HEK293T (cell line): ENCODE results near the gene WWC1.

Source experiments
- BHLHE40 ChIP-seq: fragments of 450-650 bp; IDR thresholded peaks from 2 replicates; pipeline ENCODE4 v1.6.1; 2016; ENCODE audit warnings: mild to moderate bottlenecking, moderate library complexity, borderline replicate concordance
- ELF4 ChIP-seq: fragments of 450-650 bp; IDR thresholded peaks from 2 replicates; pipeline ENCODE4 v1.6.1; 2017; ENCODE audit warnings: antibody characterized with exemption
- SUZ12 ChIP-seq: fragments of 450-650 bp; IDR thresholded peaks from 2 replicates; pipeline ENCODE4 v1.6.1; 2016; ENCODE audit warnings: mild to moderate bottlenecking

DNA sequence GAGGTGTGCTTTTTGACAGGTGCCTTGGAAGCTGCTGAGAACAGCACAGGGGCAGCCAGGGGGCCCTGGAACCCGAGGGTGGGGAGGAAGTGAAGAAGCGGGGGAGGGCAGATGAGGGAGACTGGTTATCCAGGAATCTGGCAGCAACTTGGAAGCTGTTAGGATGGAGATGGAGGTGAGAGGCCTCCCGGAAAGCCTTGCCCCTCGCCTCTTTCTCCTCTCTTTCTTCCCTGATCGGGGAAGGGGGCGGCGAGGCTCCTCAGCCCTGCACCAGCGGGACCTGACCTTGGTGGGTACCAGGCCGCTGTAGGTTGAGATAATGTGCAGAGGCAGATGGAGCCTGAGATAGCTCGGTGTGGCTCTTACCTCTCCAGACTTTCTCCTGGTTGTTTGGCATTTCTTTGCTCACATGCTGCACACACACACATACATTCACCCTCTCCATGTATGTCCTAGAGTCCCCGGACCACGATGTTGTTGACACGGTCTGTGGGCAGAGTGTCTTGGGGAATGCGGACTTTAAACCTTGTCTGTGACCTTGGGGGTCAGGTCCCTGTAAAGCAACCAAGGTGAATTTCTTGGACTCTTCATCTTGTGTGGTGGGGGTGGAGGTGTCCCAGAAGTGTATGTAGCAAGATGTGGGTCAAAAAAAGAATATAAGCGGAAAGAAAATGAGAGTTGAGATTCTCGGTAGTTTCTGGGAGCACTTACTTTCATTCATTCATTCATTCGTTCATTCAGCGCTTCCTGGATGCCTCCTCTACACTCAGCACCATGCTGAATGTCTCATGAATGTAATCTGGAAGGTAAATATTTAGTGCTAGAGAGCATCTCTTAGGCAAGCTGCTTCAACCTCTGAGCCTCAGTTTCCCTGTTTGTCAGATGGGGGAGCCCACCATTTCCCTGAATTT lies 1.6 kb downstream of the WWC1 start:
- no peak for TF ChIP-seq BHLHE40
- TF ChIP-seq SUZ12 = no peak
- no peak for TF ChIP-seq ELF4
